B cell (primary cell): Measurements from ENCODE around the gene OR2F2. TPM values are rescaled to one million over a fixed set of nuclear protein-coding genes. Genes with fewer than 3 reads are reported as not detected.

Experiments
- ATAC-seq: fragments of 200-7000 bp; cut with Tn5 transposase; one replicate; pipeline ENCODE4 v1.10.0; 2021; ENCODE audit warnings: low read depth, mild to moderate bottlenecking, moderate number of reproducible peaks, moderate library complexity
- CTCF ChIA-PET: fragments of 350-600 bp; sonication (Branson Sonifier 250); formaldehyde crosslinking; loops from one replicate; lab custom pipeline; 2021; ENCODE audit warnings: antibody characterized with exemption, inconsistent platforms; lab: Charles Lee
- POLR2A ChIA-PET: fragments of 350-600 bp; sonication (Branson Sonifier 250); formaldehyde crosslinking; loops from one replicate; lab custom pipeline; 2021; ENCODE audit warnings: antibody characterized with exemption; lab: Charles Lee
- DNase-seq: peaks from one replicate; pipeline ENCODE4 v3.0.0; 2013
- H2AFZ ChIP-seq: 2 replicates; pipeline ENCODE4 v1.6.1; 2012; ENCODE audit warnings: mild to moderate bottlenecking, low read depth, low read length; ENCODE audit not compliant: insufficient read depth, poor library complexity, severe bottlenecking
- H3K27ac ChIP-seq, 2 donors: 1 replicate in 1 of 2; 2 replicates in 1 of 2; pipeline ENCODE4 v1.5.1; 2012 to 2013; ENCODE audit warnings: low read length in 2 of 2, mild to moderate bottlenecking in 2 of 2, moderate library complexity in 1 of 2
- H3K27me3 ChIP-seq, 4 experiments: fragments of 200-600 bp in 1 of 4; sonication (generic) in 1 of 4; replicated peaks in 1 of 4; 1 replicate in 2 of 4; 2 replicates in 2 of 4; pipeline versions ENCODE4 v1.6.1 to v1.7.0; 2013 to 2016; ENCODE audit warnings: low read length in 3 of 4, mild to moderate bottlenecking in 2 of 4, mixed read lengths in 1 of 4, moderate library complexity in 1 of 4; ENCODE audit not compliant: insufficient read depth in 4 of 4, control insufficient read depth in 3 of 4; ENCODE audit errors: control extremely low read depth in 1 of 4
- H3K36me3 ChIP-seq, 2 experiments: replicated peaks in 1 of 2; 1 replicate in 1 of 2; 2 replicates in 1 of 2; pipeline versions ENCODE4 v1.6.1 to v1.7.1; 2013; ENCODE audit warnings: low read length in 1 of 2; ENCODE audit not compliant: insufficient read depth in 2 of 2, control insufficient read depth in 1 of 2; ENCODE audit errors: control extremely low read depth in 1 of 2, extremely low read depth in 1 of 2
- H3K4me1 ChIP-seq, 2 donors: fragments of 200-600 bp in 1 of 2; sonication (generic) in 1 of 2; 1 replicate in 1 of 2; 2 replicates in 1 of 2; pipeline versions ENCODE4 v1.5.1 to v1.6.1; 2013 to 2017; ENCODE audit warnings: low read length in 2 of 2; ENCODE audit not compliant: control insufficient read depth in 2 of 2, insufficient read depth in 2 of 2
- H3K4me2 ChIP-seq: replicated peaks from 2 replicates; pipeline ENCODE3; 2012; ENCODE audit warnings: mild to moderate bottlenecking, low read depth, low read length; ENCODE audit not compliant: poor library complexity, severe bottlenecking
- H3K4me3 ChIP-seq, 5 experiments: fragments of 200-600 bp in 1 of 5; sonication (generic) in 1 of 5; 1 replicate in 3 of 5; 2 replicates in 2 of 5; pipeline versions ENCODE4 v1.5.1 to v1.7.0; 2011 to 2016; ENCODE audit warnings: low read length in 4 of 5, mild to moderate bottlenecking in 4 of 5, low read depth in 2 of 5, control low read depth in 1 of 5, moderate library complexity in 1 of 5; ENCODE audit not compliant: insufficient read depth in 1 of 5; ENCODE audit errors: control extremely low read depth in 1 of 5, extremely low read depth in 1 of 5
- H3K79me2 ChIP-seq: fragments of 200-600 bp; sonication (generic); one replicate; pipeline ENCODE4 v1.6.0; 2016; ENCODE audit warnings: low read length; ENCODE audit not compliant: control insufficient read depth, insufficient read depth
- H3K9ac ChIP-seq: fragments of 200-600 bp; sonication (generic); 2 replicates; pipeline ENCODE4 v1.6.1; 2017; ENCODE audit warnings: mild to moderate bottlenecking, low read length, moderate library complexity
- H3K9me3 ChIP-seq, 3 donors: one replicate each; pipeline versions ENCODE4 v1.6.1 to v1.7.1; 2013; ENCODE audit warnings: low read length in 2 of 3; ENCODE audit not compliant: control insufficient read depth in 2 of 3, insufficient read depth in 1 of 3; ENCODE audit errors: control extremely low read depth in 1 of 3
- H4K20me1 ChIP-seq: 2 replicates; pipeline ENCODE4 v1.6.0; 2012; ENCODE audit warnings: mild to moderate bottlenecking, low read length; ENCODE audit not compliant: insufficient read depth, control insufficient read depth, poor library complexity, severe bottlenecking
- H3K27ac Mint-ChIP-seq: one replicate; pipeline ENCODE4 v1.8.0; 2021; ENCODE audit warnings: mixed read lengths
- H3K27me3 Mint-ChIP-seq: one replicate; pipeline ENCODE4 v1.8.0; 2021; ENCODE audit warnings: mixed read lengths
- H3K4me1 Mint-ChIP-seq: one replicate; pipeline ENCODE4 v1.8.0; 2021; ENCODE audit warnings: mixed read lengths
- H3K4me3 Mint-ChIP-seq: one replicate; pipeline ENCODE4 v1.8.0; 2021; ENCODE audit warnings: mixed read lengths
- H3K9me3 Mint-ChIP-seq: one replicate; pipeline ENCODE4 v1.8.0; 2022; ENCODE audit warnings: mixed read lengths; ENCODE audit not compliant: insufficient read depth
- EZH2 ChIP-seq: IDR thresholded peaks from 2 replicates; pipeline ENCODE4 v1.6.1; 2012; ENCODE audit warnings: borderline replicate concordance, low read depth, mild to moderate bottlenecking, moderate library complexity, low read length; ENCODE audit not compliant: insufficient read depth, poor library complexity, severe bottlenecking
- WGBS: methylation state at CpG from one replicate; pipeline ENCODE4 v1.1.5; 2013; ENCODE audit warnings: missing lambda C conversion rate; ENCODE audit not compliant: insufficient coverage; 5-methylcytosine and 5-hydroxymethylcytosine counted together
- intact Hi-C: fragments of 100-400 bp; cut with micrococcal nuclease; formaldehyde crosslinking; loops from one replicate; pipeline ENCODE4 v1.10.0; 2022
- polyA plus RNA-seq: library from polyadenylated mRNA; depleted of rRNA; stranded (reverse); fragments of >200 nt; gene quantifications from 2 replicates; pipeline ENCODE4 v1.2.3, GENCODE V29; 2012
- total RNA-seq, 2 donors: library from RNA; stranded (reverse); fragments of 120-200 nt in 1 of 2; gene quantifications; 1 replicate in 1 of 2; 2 replicates in 1 of 2; pipeline versions ENCODE4 v1.2.3 to v1.2.4, GENCODE V29; 2013 to 2022
- TF ChIP-seq, protein P1 (sequence below): fragments of 200-600 bp; IDR thresholded peaks from one replicate; pipeline ENCODE4 v1.8.0; 2022; ENCODE audit warnings: antibody characterized with exemption, mild to moderate bottlenecking

OR2F2 gene
- total and polyA plus RNA-seq, 2 donors (not counting 1 experiment from before 2014, with no cell fraction given): not detected

GRCh38 chr7:143906151-143906550 lies 28.9 kb upstream of the OR2F2 start:
- Mint-ChIP-seq H3K9me3 (no peaks in the 10 kb centered on the region), H3K4me1 (peaks cover 9% of the 10 kb centered on the region), H3K4me3 (no peak overlapping the region), H3K27ac (no peak overlapping the region), H3K27me3 (peaks cover 8% of the 10 kb centered on the region)
- no peak overlapping the region for H3K4me3 ChIP-seq
- no peaks in the 10 kb centered on the region for H4K20me1 ChIP-seq
- no peaks in the 10 kb centered on the region for H3K9me3 ChIP-seq
- TF ChIP-seq, protein P1, sequence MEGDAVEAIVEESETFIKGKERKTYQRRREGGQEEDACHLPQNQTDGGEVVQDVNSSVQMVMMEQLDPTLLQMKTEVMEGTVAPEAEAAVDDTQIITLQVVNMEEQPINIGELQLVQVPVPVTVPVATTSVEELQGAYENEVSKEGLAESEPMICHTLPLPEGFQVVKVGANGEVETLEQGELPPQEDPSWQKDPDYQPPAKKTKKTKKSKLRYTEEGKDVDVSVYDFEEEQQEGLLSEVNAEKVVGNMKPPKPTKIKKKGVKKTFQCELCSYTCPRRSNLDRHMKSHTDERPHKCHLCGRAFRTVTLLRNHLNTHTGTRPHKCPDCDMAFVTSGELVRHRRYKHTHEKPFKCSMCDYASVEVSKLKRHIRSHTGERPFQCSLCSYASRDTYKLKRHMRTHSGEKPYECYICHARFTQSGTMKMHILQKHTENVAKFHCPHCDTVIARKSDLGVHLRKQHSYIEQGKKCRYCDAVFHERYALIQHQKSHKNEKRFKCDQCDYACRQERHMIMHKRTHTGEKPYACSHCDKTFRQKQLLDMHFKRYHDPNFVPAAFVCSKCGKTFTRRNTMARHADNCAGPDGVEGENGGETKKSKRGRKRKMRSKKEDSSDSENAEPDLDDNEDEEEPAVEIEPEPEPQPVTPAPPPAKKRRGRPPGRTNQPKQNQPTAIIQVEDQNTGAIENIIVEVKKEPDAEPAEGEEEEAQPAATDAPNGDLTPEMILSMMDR: no peak
- no peak for TF ChIP-seq EZH2
- H3K27ac ChIP-seq: no peak overlapping the region
- WGBS: 90% methylated on average over 7 of the region's 9 CpGs
- ChIA-PET POLR2A (no interaction called here), CTCF (no interaction called here)
- H3K79me2 ChIP-seq: peaks cover 4% of the 10 kb centered on the region
- ATAC-seq: no peak
- no peaks in the 10 kb centered on the region for H3K36me3 ChIP-seq
- no peak for DNase-seq
- H3K27me3 ChIP-seq: no peaks in the 10 kb centered on the region
- peaks cover 3 to 6% of the 10 kb centered on the region in 2 donors for H3K4me1 ChIP-seq
- no peak overlapping the region for H3K9ac ChIP-seq
- no peak overlapping the region for H2AFZ ChIP-seq
- no peak overlapping the region for H3K4me2 ChIP-seq
- intact Hi-C loops: no loop called here

GRCh38 chr7:143906895-143907294 lies 28.1 kb upstream of the OR2F2 start:
- Histone ChIP-seq H2AFZ (no peak overlapping the region), H3K9ac (no peak overlapping the region), H3K4me3 (no peak overlapping the region), H3K9me3 (no peaks in the 10 kb centered on the region), H3K4me1 (peaks cover 0 to 3% of the 10 kb centered on the region in 2 donors), H3K27ac (no peak overlapping the region), H3K79me2 (no peaks in the 10 kb centered on the region), H3K36me3 (no peaks in the 10 kb centered on the region), H3K27me3 (no peaks in the 10 kb centered on the region), H4K20me1 (no peaks in the 10 kb centered on the region), H3K4me2 (no peak overlapping the region)
- 95% methylated on average over 5 of the region's 5 CpGs for WGBS
- Mint-ChIP-seq H3K27ac (no peak overlapping the region), H3K4me3 (no peak overlapping the region), H3K27me3 (peaks cover 8% of the 10 kb centered on the region), H3K9me3 (no peaks in the 10 kb centered on the region), H3K4me1 (peaks cover 3% of the 10 kb centered on the region)
- ChIA-PET CTCF (no interaction called here), POLR2A (no interaction called here)
- DNase-seq (no peak), ATAC-seq (no peak)
- TF ChIP-seq EZH2: no peak
- TF ChIP-seq, protein P1: no peak
- intact Hi-C loops: no loop called here
